ENCODE measurements around the gene FZD2.
A peak's percentile ranks its signal among the peaks of the same experiment; 100 is the strongest.
"Not testable (repeated sequence)": the region's sequence is repeated elsewhere in the genome, so short reads cannot be mapped to it uniquely, and the experiment has no call there.

The FZD2 gene

GRCh38 chr17:44556832-44557606, at the start of gene FZD2:
Gene FZD2, plus strand, starts transcription at chr17:44557484. Its CDS starts 205 bp downstream, at chr17:44557689.
- Histone ChIP-seq H3K4me3 (ENCODE audit: low read depth in 1 of 5, low read length in 5 of 5) (peak within 1 kb of the TSS; percentile 66 to 79 (median 73)), H3K27ac (ENCODE audit: low read depth, low read length) (peak within 1 kb of the TSS; percentile 46), H3K9me3 (ENCODE audit: control insufficient read depth in 5 of 5, low read length in 5 of 5) (no peaks in the 10 kb centered on the region), H3K27me3 (ENCODE audit: control insufficient read depth in 5 of 5, insufficient read depth in 4 of 5, low read length in 5 of 5) (peaks cover 0 to 15% (median 8%) of the 10 kb centered on the region in 5 donors), H3K9ac (ENCODE audit: low read length in 5 of 5) (peak within 1 kb of the TSS; percentile 19 to 85 (median 73)), H3K4me1 (ENCODE audit: control insufficient read depth in 5 of 5, insufficient read depth in 5 of 5, low read length in 5 of 5) (peaks cover 0 to 32% (median 23%) of the 10 kb centered on the region in 5 donors), H3K36me3 (ENCODE audit: control insufficient read depth in 5 of 5, insufficient read depth in 5 of 5, low read length in 5 of 5) (no peaks in the 10 kb centered on the region)

GRCh38 chr17:44511241-44512134, 45.8 kb upstream of the FZD2 start:
- H3K4me1 ChIP-seq (ENCODE audit: control insufficient read depth in 5 of 5, insufficient read depth in 5 of 5, low read length in 5 of 5); H3K9ac ChIP-seq (ENCODE audit: low read length in 5 of 5); H3K4me3 ChIP-seq (ENCODE audit: low read depth in 1 of 5, low read length in 5 of 5); H3K27me3 ChIP-seq (ENCODE audit: control insufficient read depth in 5 of 5, insufficient read depth in 4 of 5, low read length in 5 of 5); H3K27ac ChIP-seq (ENCODE audit: low read depth, low read length); H3K9me3 ChIP-seq (ENCODE audit: control insufficient read depth in 5 of 5, low read length in 5 of 5); H3K36me3 ChIP-seq (ENCODE audit: control insufficient read depth in 5 of 5, insufficient read depth in 5 of 5, low read length in 5 of 5): not testable (repeated sequence)

- Histone ChIP-seq H3K9me3 (ENCODE audit: control insufficient read depth in 5 of 5, low read length in 5 of 5) (no peaks in the 10 kb centered on the region), H3K4me1 (ENCODE audit: control insufficient read depth in 5 of 5, insufficient read depth in 5 of 5, low read length in 5 of 5) (peaks cover 0 to 11% (median 0%) of the 10 kb centered on the region in 5 donors), H3K9ac (ENCODE audit: low read length in 5 of 5) (no peak overlapping the region), H3K27me3 (ENCODE audit: control insufficient read depth in 5 of 5, insufficient read depth in 4 of 5, low read length in 5 of 5) (no peaks in the 10 kb centered on the region), H3K4me3 (ENCODE audit: low read depth in 1 of 5, low read length in 5 of 5) (no peak overlapping the region), H3K36me3 (ENCODE audit: control insufficient read depth in 5 of 5, insufficient read depth in 5 of 5, low read length in 5 of 5) (no peaks in the 10 kb centered on the region), H3K27ac (ENCODE audit: low read depth, low read length) (no peak overlapping the region)
Measured at GRCh38 chr17:44518032-44518431, 39.3 kb upstream of the FZD2 start.

GRCh38 chr17:44522883-44523671, 34.2 kb upstream of the FZD2 start:
- no peaks in the 10 kb centered on the region for H3K27me3 ChIP-seq (ENCODE audit: control insufficient read depth in 5 of 5, insufficient read depth in 4 of 5, low read length in 5 of 5)
- no peak overlapping the region for H3K4me3 ChIP-seq (ENCODE audit: low read depth in 1 of 5, low read length in 5 of 5)
- H3K9me3 ChIP-seq (ENCODE audit: control insufficient read depth in 5 of 5, low read length in 5 of 5) = peaks cover 0 to 5% (median 3%) of the 10 kb centered on the region in 5 donors
- H3K9ac ChIP-seq (ENCODE audit: low read length in 5 of 5) = no peak overlapping the region
- H3K4me1 ChIP-seq (ENCODE audit: control insufficient read depth in 5 of 5, insufficient read depth in 5 of 5, low read length in 5 of 5) = peaks cover 0 to 7% (median 0%) of the 10 kb centered on the region in 5 donors
- H3K36me3 ChIP-seq (ENCODE audit: control insufficient read depth in 5 of 5, insufficient read depth in 5 of 5, low read length in 5 of 5) = no peaks in the 10 kb centered on the region
- H3K27ac ChIP-seq (ENCODE audit: low read depth, low read length) = no peak overlapping the region

GRCh38 chr17:44523672-44523972, 33.7 kb upstream of the FZD2 start:
- no peak overlapping the region for H3K4me3 ChIP-seq (ENCODE audit: low read depth in 1 of 5, low read length in 5 of 5)
- H3K9ac ChIP-seq (ENCODE audit: low read length in 5 of 5) = no peak overlapping the region
- H3K27ac ChIP-seq (ENCODE audit: low read depth, low read length) = no peak overlapping the region
- H3K4me1 ChIP-seq (ENCODE audit: control insufficient read depth in 5 of 5, insufficient read depth in 5 of 5, low read length in 5 of 5) = peaks cover 0 to 6% (median 0%) of the 10 kb centered on the region in 5 donors
- H3K27me3 ChIP-seq (ENCODE audit: control insufficient read depth in 5 of 5, insufficient read depth in 4 of 5, low read length in 5 of 5) = no peaks in the 10 kb centered on the region
- no peaks in the 10 kb centered on the region for H3K36me3 ChIP-seq (ENCODE audit: control insufficient read depth in 5 of 5, insufficient read depth in 5 of 5, low read length in 5 of 5)
- H3K9me3 ChIP-seq (ENCODE audit: control insufficient read depth in 5 of 5, low read length in 5 of 5) = peaks cover 0 to 5% (median 3%) of the 10 kb centered on the region in 5 donors

- Histone ChIP-seq H3K36me3 (ENCODE audit: control insufficient read depth in 5 of 5, insufficient read depth in 5 of 5, low read length in 5 of 5) (no peaks in the 10 kb centered on the region), H3K4me1 (ENCODE audit: control insufficient read depth in 5 of 5, insufficient read depth in 5 of 5, low read length in 5 of 5) (peaks cover 0 to 2% (median 0%) of the 10 kb centered on the region in 5 donors), H3K27ac (ENCODE audit: low read depth, low read length) (no peak overlapping the region), H3K4me3 (ENCODE audit: low read depth in 1 of 5, low read length in 5 of 5) (no peak overlapping the region), H3K27me3 (ENCODE audit: control insufficient read depth in 5 of 5, insufficient read depth in 4 of 5, low read length in 5 of 5) (peaks cover 0 to 2% (median 0%) of the 10 kb centered on the region in 5 donors), H3K9ac (ENCODE audit: low read length in 5 of 5) (no peak overlapping the region), H3K9me3 (ENCODE audit: control insufficient read depth in 5 of 5, low read length in 5 of 5) (peaks cover 0 to 5% (median 3%) of the 10 kb centered on the region in 5 donors)
Measured at GRCh38 chr17:44527102-44527501, 30.2 kb upstream of the FZD2 start.

- Histone ChIP-seq H3K4me3 (ENCODE audit: low read depth in 1 of 5, low read length in 5 of 5) (no peak overlapping the region), H3K27ac (ENCODE audit: low read depth, low read length) (no peak overlapping the region), H3K36me3 (ENCODE audit: control insufficient read depth in 5 of 5, insufficient read depth in 5 of 5, low read length in 5 of 5) (no peaks in the 10 kb centered on the region), H3K27me3 (ENCODE audit: control insufficient read depth in 5 of 5, insufficient read depth in 4 of 5, low read length in 5 of 5) (peaks cover 0 to 2% (median 0%) of the 10 kb centered on the region in 5 donors), H3K9me3 (ENCODE audit: control insufficient read depth in 5 of 5, low read length in 5 of 5) (peaks cover 0 to 5% (median 3%) of the 10 kb centered on the region in 5 donors), H3K4me1 (ENCODE audit: control insufficient read depth in 5 of 5, insufficient read depth in 5 of 5, low read length in 5 of 5) (peaks cover 0 to 2% (median 0%) of the 10 kb centered on the region in 5 donors), H3K9ac (ENCODE audit: low read length in 5 of 5) (no peak overlapping the region)
Measured at GRCh38 chr17:44527954-44528353, 29.3 kb upstream of the FZD2 start.

- Histone ChIP-seq H3K4me1 (ENCODE audit: control insufficient read depth in 5 of 5, insufficient read depth in 5 of 5, low read length in 5 of 5) (peaks cover 0 to 9% (median 9%) of the 10 kb centered on the region in 5 donors), H3K36me3 (ENCODE audit: control insufficient read depth in 5 of 5, insufficient read depth in 5 of 5, low read length in 5 of 5) (no peaks in the 10 kb centered on the region), H3K9ac (ENCODE audit: low read length in 5 of 5) (no peak overlapping the region), H3K27ac (ENCODE audit: low read depth, low read length) (no peak overlapping the region), H3K4me3 (ENCODE audit: low read depth in 1 of 5, low read length in 5 of 5) (no peak overlapping the region), H3K9me3 (ENCODE audit: control insufficient read depth in 5 of 5, low read length in 5 of 5) (peaks cover 0 to 5% (median 3%) of the 10 kb centered on the region in 5 donors), H3K27me3 (ENCODE audit: control insufficient read depth in 5 of 5, insufficient read depth in 4 of 5, low read length in 5 of 5) (peaks cover 0 to 2% (median 0%) of the 10 kb centered on the region in 5 donors)
Measured at GRCh38 chr17:44529864-44530263, 27.4 kb upstream of the FZD2 start.

GRCh38 chr17:44530896-44531418, 26.3 kb upstream of the FZD2 start:
- peaks cover 0 to 2% (median 0%) of the 10 kb centered on the region in 5 donors for H3K27me3 ChIP-seq (ENCODE audit: control insufficient read depth in 5 of 5, insufficient read depth in 4 of 5, low read length in 5 of 5)
- H3K4me1 ChIP-seq (ENCODE audit: control insufficient read depth in 5 of 5, insufficient read depth in 5 of 5, low read length in 5 of 5) = peaks cover 0 to 12% (median 9%) of the 10 kb centered on the region in 5 donors
- H3K27ac ChIP-seq (ENCODE audit: low read depth, low read length) = no peak overlapping the region
- H3K4me3 ChIP-seq (ENCODE audit: low read depth in 1 of 5, low read length in 5 of 5) = no peak overlapping the region
- no peaks in the 10 kb centered on the region for H3K36me3 ChIP-seq (ENCODE audit: control insufficient read depth in 5 of 5, insufficient read depth in 5 of 5, low read length in 5 of 5)
- H3K9ac ChIP-seq (ENCODE audit: low read length in 5 of 5) = no peak overlapping the region
- peaks cover 0 to 5% (median 3%) of the 10 kb centered on the region in 5 donors for H3K9me3 ChIP-seq (ENCODE audit: control insufficient read depth in 5 of 5, low read length in 5 of 5)

Measured in subcutaneous abdominal adipose tissue (tissue), 5 donors.